Measurements from ENCODE around the gene RERE.

- TF ChIP-seq, protein P1, sequence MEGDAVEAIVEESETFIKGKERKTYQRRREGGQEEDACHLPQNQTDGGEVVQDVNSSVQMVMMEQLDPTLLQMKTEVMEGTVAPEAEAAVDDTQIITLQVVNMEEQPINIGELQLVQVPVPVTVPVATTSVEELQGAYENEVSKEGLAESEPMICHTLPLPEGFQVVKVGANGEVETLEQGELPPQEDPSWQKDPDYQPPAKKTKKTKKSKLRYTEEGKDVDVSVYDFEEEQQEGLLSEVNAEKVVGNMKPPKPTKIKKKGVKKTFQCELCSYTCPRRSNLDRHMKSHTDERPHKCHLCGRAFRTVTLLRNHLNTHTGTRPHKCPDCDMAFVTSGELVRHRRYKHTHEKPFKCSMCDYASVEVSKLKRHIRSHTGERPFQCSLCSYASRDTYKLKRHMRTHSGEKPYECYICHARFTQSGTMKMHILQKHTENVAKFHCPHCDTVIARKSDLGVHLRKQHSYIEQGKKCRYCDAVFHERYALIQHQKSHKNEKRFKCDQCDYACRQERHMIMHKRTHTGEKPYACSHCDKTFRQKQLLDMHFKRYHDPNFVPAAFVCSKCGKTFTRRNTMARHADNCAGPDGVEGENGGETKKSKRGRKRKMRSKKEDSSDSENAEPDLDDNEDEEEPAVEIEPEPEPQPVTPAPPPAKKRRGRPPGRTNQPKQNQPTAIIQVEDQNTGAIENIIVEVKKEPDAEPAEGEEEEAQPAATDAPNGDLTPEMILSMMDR (IDR thresholded peaks at IDR 0.05; ENCODE audit: poor library complexity), result no peak
- TF ChIP-seq EZH2 (IDR thresholded peaks at IDR 0.05; ENCODE audit: borderline replicate concordance), result no peak
Observed at GRCh38 chr1:8365661-8366362, 451.6 kb downstream of the RERE start.

Data from hepatocyte (in vitro differentiated cells).